Stimulated activated naive CD8-positive, alpha-beta T cell treated with anti-CD3 and anti-CD28 coated beads, Interleukin-15, amount 100 ng/mL, for 72 hours (primary cell): ENCODE results near the gene PPP1R17.

Experiments
- ATAC-seq: fragments of 150-1000 bp; cut with Tn5 transposase; 2 replicates; pipeline ENCODE4 v1.10.0; 2021; ENCODE audit warnings: mild to moderate bottlenecking, moderate library complexity
- DNase-seq, 2 donors: peaks; one replicate each; pipeline ENCODE4 v3.0.0; 2021 to 2022
- H3K27ac Mint-ChIP-seq, 2 donors: one replicate each; pipeline ENCODE4 v1.8.0; 2022; ENCODE audit warnings: mild to moderate bottlenecking in 2 of 2, mixed read lengths in 2 of 2, moderate library complexity in 2 of 2
- H3K27me3 Mint-ChIP-seq: one replicate; pipeline ENCODE4 v1.8.0; 2022; ENCODE audit warnings: mixed read lengths
- H3K4me1 Mint-ChIP-seq: one replicate; pipeline ENCODE4 v1.8.0; 2022; ENCODE audit warnings: mild to moderate bottlenecking, mixed read lengths
- H3K4me3 Mint-ChIP-seq, 2 donors: one replicate each; pipeline ENCODE4 v1.8.0; 2022; ENCODE audit warnings: mild to moderate bottlenecking in 2 of 2, mixed read lengths in 2 of 2, moderate library complexity in 1 of 2
- H3K9me3 Mint-ChIP-seq, 2 donors: one replicate each; pipeline ENCODE4 v1.8.0; 2022; ENCODE audit warnings: mixed read lengths in 2 of 2

The PPP1R17 gene

GRCh38 chr7:31687024-31687748 is at the start of gene PPP1R17:
Gene PPP1R17 (plus strand): TSS chr7:31687215. CDS start chr7:31692442, 5,227 bp downstream.
- no peak within 1 kb of the TSS for H3K27ac Mint-ChIP-seq
- no peaks in the 10 kb centered on the region for H3K27me3 Mint-ChIP-seq
- no peak within 1 kb of the TSS for H3K4me3 Mint-ChIP-seq
- DNase-seq (no peak), ATAC-seq (no peak)
- no peaks in the 10 kb centered on the region for H3K4me1 Mint-ChIP-seq
- H3K9me3 Mint-ChIP-seq, result no peaks in the 10 kb centered on the region

- no peaks in the 10 kb centered on the region for H3K9me3 Mint-ChIP-seq
- DNase-seq, result no peak
- no peak for ATAC-seq
- no peaks in the 10 kb centered on the region for H3K4me1 Mint-ChIP-seq
- H3K27ac Mint-ChIP-seq, result no peak overlapping the region
- H3K4me3 Mint-ChIP-seq, result no peak overlapping the region
- H3K27me3 Mint-ChIP-seq, result no peaks in the 10 kb centered on the region
Observed at GRCh38 chr7:31640381-31640780, 46.6 kb upstream of the PPP1R17 start.

- no peak for ATAC-seq
- Mint-ChIP-seq H3K4me3 (no peak overlapping the region), H3K4me1 (no peaks in the 10 kb centered on the region), H3K27ac (no peak overlapping the region), H3K27me3 (no peaks in the 10 kb centered on the region), H3K9me3 (no peaks in the 10 kb centered on the region)
- no peak for DNase-seq
Observed at GRCh38 chr7:31642681-31643115, 44.3 kb upstream of the PPP1R17 start.

GRCh38 chr7:31646942-31647341 is 40.1 kb upstream of the PPP1R17 start:
- no peak for ATAC-seq
- no peak for DNase-seq
- Mint-ChIP-seq H3K27ac (no peak overlapping the region), H3K4me3 (no peak overlapping the region), H3K4me1 (no peaks in the 10 kb centered on the region), H3K27me3 (no peaks in the 10 kb centered on the region), H3K9me3 (no peaks in the 10 kb centered on the region)

- DNase-seq, result no peak
- ATAC-seq, result no peak
- H3K9me3 Mint-ChIP-seq, result no peaks in the 10 kb centered on the region
- H3K4me3 Mint-ChIP-seq, result no peak overlapping the region
- no peaks in the 10 kb centered on the region for H3K27me3 Mint-ChIP-seq
- H3K27ac Mint-ChIP-seq, result no peak overlapping the region
- H3K4me1 Mint-ChIP-seq, result no peaks in the 10 kb centered on the region
Observed at GRCh38 chr7:31647511-31647910, 39.5 kb upstream of the PPP1R17 start.

- ATAC-seq (no peak), DNase-seq (no peak)
- Mint-ChIP-seq H3K4me3 (no peak overlapping the region), H3K27ac (no peak overlapping the region), H3K27me3 (no peaks in the 10 kb centered on the region), H3K4me1 (no peaks in the 10 kb centered on the region), H3K9me3 (no peaks in the 10 kb centered on the region)
Observed at GRCh38 chr7:31648288-31648687, 38.7 kb upstream of the PPP1R17 start.

- H3K27ac Mint-ChIP-seq, result no peak overlapping the region
- H3K27me3 Mint-ChIP-seq, result no peaks in the 10 kb centered on the region
- no peak overlapping the region for H3K4me3 Mint-ChIP-seq
- H3K4me1 Mint-ChIP-seq, result no peaks in the 10 kb centered on the region
- DNase-seq (no peak), ATAC-seq (no peak)
- H3K9me3 Mint-ChIP-seq, result no peaks in the 10 kb centered on the region
Observed at GRCh38 chr7:31648880-31649279, 38.1 kb upstream of the PPP1R17 start.

- H3K27me3 Mint-ChIP-seq, result no peaks in the 10 kb centered on the region
- H3K9me3 Mint-ChIP-seq, result peaks cover 0 to 5% of the 10 kb centered on the region in 2 donors
- no peak overlapping the region for H3K4me3 Mint-ChIP-seq
- no peak overlapping the region for H3K27ac Mint-ChIP-seq
- ATAC-seq, result no peak
- no peaks in the 10 kb centered on the region for H3K4me1 Mint-ChIP-seq
- no peak for DNase-seq
Observed at GRCh38 chr7:31651234-31652062, 35.6 kb upstream of the PPP1R17 start.

- H3K9me3 Mint-ChIP-seq, result peaks cover 0 to 5% of the 10 kb centered on the region in 2 donors
- DNase-seq (no peak), ATAC-seq (no peak)
- H3K27ac Mint-ChIP-seq, result no peak overlapping the region
- H3K27me3 Mint-ChIP-seq, result no peaks in the 10 kb centered on the region
- H3K4me3 Mint-ChIP-seq, result no peak overlapping the region
- no peaks in the 10 kb centered on the region for H3K4me1 Mint-ChIP-seq
Observed at GRCh38 chr7:31652063-31652326, 35.0 kb upstream of the PPP1R17 start.

GRCh38 chr7:31663072-31663471 is 23.9 kb upstream of the PPP1R17 start:
- Mint-ChIP-seq H3K4me3 (no peak overlapping the region), H3K27ac (no peak overlapping the region), H3K9me3 (no peaks in the 10 kb centered on the region), H3K4me1 (no peaks in the 10 kb centered on the region), H3K27me3 (no peaks in the 10 kb centered on the region)
- DNase-seq (no peak), ATAC-seq (no peak)

- Mint-ChIP-seq H3K27me3 (no peaks in the 10 kb centered on the region), H3K9me3 (no peaks in the 10 kb centered on the region), H3K4me3 (no peak overlapping the region), H3K27ac (no peak overlapping the region), H3K4me1 (no peaks in the 10 kb centered on the region)
- DNase-seq, result no peak
- ATAC-seq, result no peak
Observed at GRCh38 chr7:31664890-31665289, 22.1 kb upstream of the PPP1R17 start.

GRCh38 chr7:31665546-31665945 is 21.5 kb upstream of the PPP1R17 start:
- no peaks in the 10 kb centered on the region for H3K4me1 Mint-ChIP-seq
- no peak overlapping the region for H3K27ac Mint-ChIP-seq
- H3K4me3 Mint-ChIP-seq, result no peak overlapping the region
- DNase-seq (no peak), ATAC-seq (no peak)
- H3K9me3 Mint-ChIP-seq, result no peaks in the 10 kb centered on the region
- no peaks in the 10 kb centered on the region for H3K27me3 Mint-ChIP-seq

GRCh38 chr7:31669461-31669860 is 17.6 kb upstream of the PPP1R17 start:
- no peak overlapping the region for H3K4me3 Mint-ChIP-seq
- no peak overlapping the region for H3K27ac Mint-ChIP-seq
- H3K4me1 Mint-ChIP-seq, result no peaks in the 10 kb centered on the region
- no peaks in the 10 kb centered on the region for H3K27me3 Mint-ChIP-seq
- H3K9me3 Mint-ChIP-seq, result no peaks in the 10 kb centered on the region
- ATAC-seq, result no peak
- DNase-seq, result no peak

- ATAC-seq (no peak), DNase-seq (no peak)
- no peaks in the 10 kb centered on the region for H3K27me3 Mint-ChIP-seq
- H3K9me3 Mint-ChIP-seq, result peaks cover 0 to 7% of the 10 kb centered on the region in 2 donors
- no peak overlapping the region for H3K4me3 Mint-ChIP-seq
- no peaks in the 10 kb centered on the region for H3K4me1 Mint-ChIP-seq
- H3K27ac Mint-ChIP-seq, result no peak overlapping the region
Observed at GRCh38 chr7:31679574-31680305, 7.3 kb upstream of the PPP1R17 start.

- H3K4me1 Mint-ChIP-seq, result no peaks in the 10 kb centered on the region
- peaks cover 0 to 3% of the 10 kb centered on the region in 2 donors for H3K9me3 Mint-ChIP-seq
- DNase-seq, result no peak
- ATAC-seq, result no peak
- H3K4me3 Mint-ChIP-seq, result no peak overlapping the region
- no peaks in the 10 kb centered on the region for H3K27me3 Mint-ChIP-seq
- H3K27ac Mint-ChIP-seq, result no peak overlapping the region
Observed at GRCh38 chr7:31683445-31684225, 3.4 kb upstream of the PPP1R17 start.
